SK-N-SH (cell line): ENCODE data around the gene TMTC2. TPM values are rescaled to one million over a fixed set of nuclear protein-coding genes. Genes with fewer than 3 reads are reported as not detected.

Experiments
- CTCF ChIA-PET: fragments of 300-600, 350-600 bp; formaldehyde crosslinking; extraction: SDS; loops from one replicate; lab custom pipeline; 2021; lab: Yijun Ruan, JAX
- POLR2A ChIA-PET: fragments of 350-600 bp; sonication (Branson Sonifier 250); formaldehyde crosslinking; extraction: SDS; loops from one replicate; lab custom pipeline; 2020; ENCODE audit warnings: antibody characterized with exemption, inconsistent platforms; lab: Yijun Ruan, JAX
- DNase-seq: peaks from one replicate; pipeline ENCODE4 v3.0.0; 2012
- H2AFZ ChIP-seq: fragments of 200-600 bp; sonication (generic); 2 replicates; pipeline ENCODE4 v1.8.1; 2016; ENCODE audit warnings: antibody characterized with exemption, mild to moderate bottlenecking, low read depth
- H3F3A ChIP-seq: fragments of 200-600 bp; sonication (generic); replicated peaks from 2 replicates; pipeline ENCODE3; 2016; ENCODE audit warnings: antibody characterized with exemption, mild to moderate bottlenecking; ENCODE audit not compliant: insufficient read depth
- H3K27ac ChIP-seq, 2 experiments: fragments of 200-500 bp in 1 of 2; fragments of 200-600 bp in 1 of 2; sonication (Bioruptor generic) in 1 of 2; sonication (generic), shearing (Covaris generic) in 1 of 2; 2 replicates each; pipeline versions ENCODE4 v1.5.1 to v1.6.1; 2014 to 2016; ENCODE audit warnings: low read depth in 2 of 2, inconsistent platforms in 1 of 2, low read length in 1 of 2, mild to moderate bottlenecking in 1 of 2, mixed read lengths in 1 of 2
- H3K27me3 ChIP-seq: fragments of 200-600 bp; sonication (generic), shearing (Covaris generic); 2 replicates; pipeline ENCODE4 v1.6.1; 2016; ENCODE audit warnings: mixed run types; ENCODE audit not compliant: insufficient read depth
- H3K36me3 ChIP-seq, 2 experiments: fragments of 200-500 bp in 1 of 2; fragments of 200-600 bp in 1 of 2; sonication (Bioruptor generic) in 1 of 2; sonication (generic) in 1 of 2; replicated peaks in 1 of 2; 2 replicates each; pipeline versions ENCODE3 to v1.5.1; 2014 to 2016; ENCODE audit warnings: low read length in 1 of 2, mild to moderate bottlenecking in 1 of 2; ENCODE audit not compliant: insufficient read depth in 2 of 2, control insufficient read depth in 1 of 2
- H3K4me1 ChIP-seq, 2 experiments: fragments of 200-500 bp in 1 of 2; fragments of 200-600 bp in 1 of 2; sonication (Bioruptor generic) in 1 of 2; sonication (generic), shearing (Covaris generic) in 1 of 2; 2 replicates each; pipeline versions ENCODE4 v1.5.1 to v1.6.1; 2014 to 2016; ENCODE audit warnings: low read depth in 1 of 2, low read length in 1 of 2, mixed run types in 1 of 2; ENCODE audit not compliant: insufficient read depth in 2 of 2, control insufficient read depth in 1 of 2
- H3K4me2 ChIP-seq: fragments of 200-600 bp; sonication (generic), shearing (Covaris generic); 2 replicates; pipeline ENCODE4 v1.6.1; 2017; ENCODE audit warnings: mixed run types
- H3K4me3 ChIP-seq, 2 experiments: fragments of 200-500 bp in 1 of 2; fragments of 200-600 bp in 1 of 2; sonication (Bioruptor generic) in 1 of 2; sonication (generic), shearing (Covaris generic) in 1 of 2; 2 replicates each; pipeline versions ENCODE4 v1.5.1 to v1.8.1; 2014 to 2016; ENCODE audit warnings: low read depth in 2 of 2, inconsistent platforms in 1 of 2, low read length in 1 of 2, mild to moderate bottlenecking in 1 of 2, mixed read lengths in 1 of 2, moderate library complexity in 1 of 2
- H3K79me2 ChIP-seq: fragments of 200-600 bp; sonication (generic); 2 replicates; pipeline ENCODE4 v1.8.1; 2017; ENCODE audit warnings: mild to moderate bottlenecking; ENCODE audit not compliant: insufficient read depth
- H3K9ac ChIP-seq: fragments of 200-600 bp; sonication (generic); 2 replicates; pipeline ENCODE4 v1.6.1; 2017; ENCODE audit warnings: mixed run types
- H3K9me2 ChIP-seq: fragments of 200-600 bp; sonication (generic); 2 replicates; pipeline ENCODE4 v1.6.1; 2017; ENCODE audit warnings: mixed run types
- H3K9me3 ChIP-seq: fragments of 200-600 bp; sonication (generic); 2 replicates; pipeline ENCODE4 v1.6.1; 2017; ENCODE audit warnings: mixed run types, mild to moderate bottlenecking, moderate library complexity
- H4K20me1 ChIP-seq: fragments of 200-600 bp; sonication (generic); 2 replicates; pipeline ENCODE4 v1.6.1; 2017; ENCODE audit warnings: mild to moderate bottlenecking, mixed run types; ENCODE audit not compliant: insufficient read depth
- FOSL2 ChIP-seq: IDR thresholded peaks from 2 replicates; pipeline ENCODE4 v1.4.0; 2012; ENCODE audit warnings: low read depth, mild to moderate bottlenecking, moderate library complexity, borderline replicate concordance
- FOXM1 ChIP-seq: IDR thresholded peaks from 2 replicates; pipeline ENCODE4 v1.4.0; 2012; ENCODE audit warnings: low read depth, mild to moderate bottlenecking
- JUND ChIP-seq: IDR thresholded peaks from 2 replicates; pipeline ENCODE4 v1.4.0; 2012
- MAX ChIP-seq: IDR thresholded peaks from 2 replicates; pipeline ENCODE4 v1.4.0; 2012; ENCODE audit warnings: low read depth
- MEF2A ChIP-seq: IDR thresholded peaks from 2 replicates; pipeline ENCODE4 v1.4.0; 2012; ENCODE audit warnings: low read depth, borderline replicate concordance
- NRF1 ChIP-seq: IDR thresholded peaks from 2 replicates; pipeline ENCODE4 v1.6.1; 2012; ENCODE audit warnings: low read depth, mild to moderate bottlenecking, low read length
- PBX3 ChIP-seq: IDR thresholded peaks from 2 replicates; pipeline ENCODE4; 2012
- POLR2AphosphoS5 ChIP-seq: IDR thresholded peaks from 2 replicates; pipeline ENCODE4 v1.6.1; 2012; ENCODE audit warnings: low read depth, low read length
- RAD21 ChIP-seq: IDR thresholded peaks from 2 replicates; pipeline ENCODE4 v1.6.1; 2012; ENCODE audit warnings: mild to moderate bottlenecking, low read length
- RXRA ChIP-seq: IDR thresholded peaks from 2 replicates; pipeline ENCODE4 v1.4.0; 2012; ENCODE audit warnings: low read depth, mild to moderate bottlenecking, borderline replicate concordance
- SIN3A ChIP-seq: IDR thresholded peaks from 2 replicates; pipeline ENCODE4 v1.6.1; 2012; ENCODE audit warnings: low read depth, mild to moderate bottlenecking, low read length, moderate library complexity, borderline replicate concordance
- TAF1 ChIP-seq: IDR thresholded peaks from 2 replicates; pipeline ENCODE4 v1.6.1; 2012; ENCODE audit warnings: low read depth, mild to moderate bottlenecking, low read length, moderate library complexity, borderline replicate concordance
- TCF12 ChIP-seq: IDR thresholded peaks from 2 replicates; pipeline ENCODE4 v1.4.0; 2012
- USF2 ChIP-seq: fragments of 150-350 bp; IDR thresholded peaks from 2 replicates; pipeline ENCODE4 v1.6.1; 2017; ENCODE audit warnings: antibody characterized with exemption, low read length, low read depth, borderline replicate concordance
- ZBTB33 ChIP-seq: IDR thresholded peaks from 2 replicates; pipeline ENCODE4 v1.4.0; 2012; ENCODE audit warnings: low read depth, borderline replicate concordance
- WGBS: methylation state at CpG from one replicate; pipeline ENCODE4 v1.1.6; 2017; ENCODE audit warnings: low lambda C conversion rate; 5-methylcytosine and 5-hydroxymethylcytosine counted together
- polyA plus RNA-seq, 3 experiments: library from polyadenylated mRNA; depleted of rRNA; stranded (reverse); fragments of >200 nt; gene quantifications; 2 replicates each; pipeline ENCODE4 v1.2.3, GENCODE V29; 2012
- TF ChIP-seq, protein P1 (sequence below): IDR thresholded peaks from 2 replicates; pipeline ENCODE4 v1.6.1; 2012; ENCODE audit warnings: mild to moderate bottlenecking, low read depth, low read length, moderate library complexity

TMTC2 gene
- polyA plus RNA-seq, 1 of the 3 experiments (the other 2 are of a cell fraction) = 4.1 TPM

- H2AFZ ChIP-seq = no peak overlapping the region
- H3K36me3 ChIP-seq = peaks cover 0 to 5% of the 10 kb centered on the region in 2 experiments
- H4K20me1 ChIP-seq = no peaks in the 10 kb centered on the region
- ChIA-PET POLR2A (no interaction called here), CTCF (no interaction called here)
- no peak for DNase-seq
- H3K4me1 ChIP-seq = no peaks in the 10 kb centered on the region
- no peak overlapping the region for H3K4me2 ChIP-seq
- no peaks in the 10 kb centered on the region for H3K79me2 ChIP-seq
- H3K27ac ChIP-seq = no peak overlapping the region
- no peaks in the 10 kb centered on the region for H3K27me3 ChIP-seq
- H3F3A ChIP-seq = no peaks in the 10 kb centered on the region
- no peaks in the 10 kb centered on the region for H3K9me2 ChIP-seq
- H3K9ac ChIP-seq = no peak overlapping the region
- no peaks in the 10 kb centered on the region for H3K9me3 ChIP-seq
- no peak overlapping the region for H3K4me3 ChIP-seq
- 88% methylated on average over 2 of the region's 2 CpGs for WGBS
- TF ChIP-seq POLR2AphosphoS5 (no peak), TCF12 (no peak), PBX3 (no peak), SIN3A (no peak), MAX (no peak), RAD21 (no peak), FOXM1 (no peak), JUND (no peak), ZBTB33 (no peak), NRF1 (no peak), MEF2A (no peak), RXRA (no peak), FOSL2 (no peak), TAF1 (no peak), USF2 (no peak)
- TF ChIP-seq, protein P1, sequence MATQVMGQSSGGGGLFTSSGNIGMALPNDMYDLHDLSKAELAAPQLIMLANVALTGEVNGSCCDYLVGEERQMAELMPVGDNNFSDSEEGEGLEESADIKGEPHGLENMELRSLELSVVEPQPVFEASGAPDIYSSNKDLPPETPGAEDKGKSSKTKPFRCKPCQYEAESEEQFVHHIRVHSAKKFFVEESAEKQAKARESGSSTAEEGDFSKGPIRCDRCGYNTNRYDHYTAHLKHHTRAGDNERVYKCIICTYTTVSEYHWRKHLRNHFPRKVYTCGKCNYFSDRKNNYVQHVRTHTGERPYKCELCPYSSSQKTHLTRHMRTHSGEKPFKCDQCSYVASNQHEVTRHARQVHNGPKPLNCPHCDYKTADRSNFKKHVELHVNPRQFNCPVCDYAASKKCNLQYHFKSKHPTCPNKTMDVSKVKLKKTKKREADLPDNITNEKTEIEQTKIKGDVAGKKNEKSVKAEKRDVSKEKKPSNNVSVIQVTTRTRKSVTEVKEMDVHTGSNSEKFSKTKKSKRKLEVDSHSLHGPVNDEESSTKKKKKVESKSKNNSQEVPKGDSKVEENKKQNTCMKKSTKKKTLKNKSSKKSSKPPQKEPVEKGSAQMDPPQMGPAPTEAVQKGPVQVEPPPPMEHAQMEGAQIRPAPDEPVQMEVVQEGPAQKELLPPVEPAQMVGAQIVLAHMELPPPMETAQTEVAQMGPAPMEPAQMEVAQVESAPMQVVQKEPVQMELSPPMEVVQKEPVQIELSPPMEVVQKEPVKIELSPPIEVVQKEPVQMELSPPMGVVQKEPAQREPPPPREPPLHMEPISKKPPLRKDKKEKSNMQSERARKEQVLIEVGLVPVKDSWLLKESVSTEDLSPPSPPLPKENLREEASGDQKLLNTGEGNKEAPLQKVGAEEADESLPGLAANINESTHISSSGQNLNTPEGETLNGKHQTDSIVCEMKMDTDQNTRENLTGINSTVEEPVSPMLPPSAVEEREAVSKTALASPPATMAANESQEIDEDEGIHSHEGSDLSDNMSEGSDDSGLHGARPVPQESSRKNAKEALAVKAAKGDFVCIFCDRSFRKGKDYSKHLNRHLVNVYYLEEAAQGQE = no peak
Measured at GRCh38 chr12:82783435-82783834, 96.7 kb downstream of the TMTC2 start.
